PC-3 (cell line): ENCODE measurements around the gene SCIN. TPM values are rescaled to one million over a fixed set of nuclear protein-coding genes. Genes with fewer than 3 reads are reported as not detected.

Source experiments
- ATAC-seq: fragments of 200-7000 bp; cut with Tn5 transposase; 2 replicates; pipeline ENCODE4 v1.9.1; 2020; ENCODE audit warnings: mild to moderate bottlenecking, moderate library complexity
- BruUV-seq: library from RNA; stranded (reverse); fragments of 400-500 nt; replicated peaks from 2 replicates; lab custom pipeline; 2021; lab: Mats Ljungman, UMichigan
- CTCF ChIA-PET: fragments of 300-600 bp; sonication (Branson Sonifier 250); formaldehyde crosslinking; loops from one replicate; lab custom pipeline; 2022; ENCODE audit warnings: antibody characterized with exemption; lab: Charles Lee
- POLR2A ChIA-PET: fragments of 300-600 bp; sonication (Branson Sonifier 250); formaldehyde crosslinking; loops from one replicate; lab custom pipeline; 2022; ENCODE audit warnings: antibody characterized with exemption; ENCODE audit not compliant: unreplicated experiment; lab: Charles Lee
- DNase-seq: peaks from one replicate; pipeline ENCODE4 v3.0.0-alpha.2; 2015
- H2AFZ ChIP-seq: fragments of 300-600 bp; sonication (generic); 2 replicates; pipeline ENCODE4 v1.6.0; 2016; ENCODE audit warnings: antibody characterized with exemption, low read length
- H3F3A ChIP-seq: fragments of 300-600 bp; sonication (generic); one replicate; pipeline ENCODE4 v1.6.0; 2017; ENCODE audit warnings: antibody characterized with exemption, low read length, control low read depth, mild to moderate bottlenecking; ENCODE audit not compliant: unreplicated experiment
- H3K27ac ChIP-seq: fragments of 300-600 bp; sonication (generic); 2 replicates; pipeline ENCODE4 v1.5.1; 2016; ENCODE audit warnings: mild to moderate bottlenecking, low read length
- H3K27me3 ChIP-seq: fragments of 300-600 bp; sonication (generic); 2 replicates; pipeline ENCODE4 v1.6.1; 2016; ENCODE audit warnings: low read length, mixed read lengths
- H3K36me3 ChIP-seq: fragments of 300-600 bp; sonication (generic); 2 replicates; pipeline ENCODE4 v1.6.1; 2016; ENCODE audit warnings: low read depth, mixed run types, low read length, mixed read lengths
- H3K4me1 ChIP-seq: fragments of 300-600 bp; sonication (generic); 2 replicates; pipeline ENCODE4 v1.5.1; 2016; ENCODE audit warnings: low read length; ENCODE audit not compliant: insufficient read depth
- H3K4me2 ChIP-seq: fragments of 300-600 bp; sonication (generic); 2 replicates; pipeline ENCODE4 v1.6.0; 2016; ENCODE audit warnings: low read length
- H3K4me3 ChIP-seq: fragments of 300-600 bp; sonication (generic); 2 replicates; pipeline ENCODE4 v1.5.1; 2016; ENCODE audit warnings: mild to moderate bottlenecking, low read length, mixed read lengths
- H3K79me2 ChIP-seq: fragments of 300-600 bp; sonication (generic); 2 replicates; pipeline ENCODE4 v1.6.1; 2017; ENCODE audit warnings: low read length, mixed read lengths
- H3K9ac ChIP-seq: fragments of 300-600 bp; sonication (generic); 2 replicates; pipeline ENCODE4 v1.6.0; 2016; ENCODE audit warnings: mild to moderate bottlenecking, low read length
- H3K9me2 ChIP-seq: fragments of 300-600 bp; sonication (generic); replicated peaks from 2 replicates; pipeline ENCODE4 v1.6.1; 2016; ENCODE audit warnings: mixed run types, low read length, mixed read lengths
- H3K9me3 ChIP-seq: fragments of 300-600 bp; sonication (generic); 2 replicates; pipeline ENCODE4 v1.6.1; 2016; ENCODE audit warnings: low read length, mixed read lengths
- H4K20me1 ChIP-seq: fragments of 300-600 bp; sonication (generic); 2 replicates; pipeline ENCODE4 v1.6.1; 2016; ENCODE audit warnings: low read length, mixed read lengths
- CTCF ChIP-seq: fragments of 300-600 bp; sonication (generic); conservative IDR thresholded peaks from 2 replicates; pipeline ENCODE4 v1.5.1; 2017; ENCODE audit warnings: antibody characterized with exemption, low read depth, mild to moderate bottlenecking, low read length
- EZH2 ChIP-seq: fragments of 300-600 bp; sonication (generic); IDR thresholded peaks from one replicate; pipeline ENCODE4 v1.6.1; 2017; ENCODE audit warnings: antibody characterized with exemption, mild to moderate bottlenecking, low read length; ENCODE audit not compliant: unreplicated experiment
- EZH2phosphoT487 ChIP-seq: fragments of 300-600 bp; sonication (generic); IDR thresholded peaks from 2 replicates; pipeline ENCODE4 v1.6.1; 2018; ENCODE audit warnings: mild to moderate bottlenecking, antibody characterized with exemption, low read length, borderline replicate concordance
- intact Hi-C: fragments of 100-400 bp; cut with micrococcal nuclease; formaldehyde crosslinking; loops from 2 replicates; pipeline ENCODE4 v1.9.0; 2023
- total RNA-seq: library from RNA; depleted of rRNA; stranded (reverse); fragments of >200 nt; gene quantifications from 2 replicates; pipeline ENCODE4 v1.2.3, GENCODE V29; 2014

The SCIN gene
- total RNA-seq, 1 experiment from 2014 or later, result 0.91 TPM

- Histone ChIP-seq H3K4me3 (no peak overlapping the region), H3K36me3 (0 out of 2 replicates have a peak, but pooled peaks cover under 1% of the 10 kb centered on the region), H4K20me1 (0 out of 2 replicates have a peak, but pooled peaks cover under 1% of the 10 kb centered on the region), H3K9me2 (no peaks in the 10 kb centered on the region), H3K79me2 (peaks cover 33% of the 10 kb centered on the region), H3F3A (no peaks in the 10 kb centered on the region), H3K9me3 (no peaks in the 10 kb centered on the region), H3K27ac (no peak overlapping the region), H2AFZ (no peak overlapping the region), H3K4me1 (peaks cover 23% of the 10 kb centered on the region), H3K27me3 (no peaks in the 10 kb centered on the region), H3K9ac (no peak overlapping the region), H3K4me2 (0 out of 2 replicates have a peak overlapping the region, but pooled peaks have one; percentile 2)
- BruUV-seq, result no TSS peak
- POLR2A ChIA-PET, result interaction anchor here (0.6 kb wide), 1 partner anchor 20 kb away, joined by 4 read pairs; no protein-coding TSS in a partner anchor
- peak; percentile 65 for DNase-seq
- TF ChIP-seq EZH2phosphoT487 (no peak), EZH2 (no peak)
- CTCF ChIA-PET, result no interaction called here
- peak; percentile 80 for ATAC-seq
- intact Hi-C loops, result no loop called here
Observed at GRCh38 chr7:12695965-12696364, 125.4 kb downstream of the SCIN start.

GRCh38 chr7:12699299-12699698 is 128.8 kb downstream of the SCIN start:
- Histone ChIP-seq H2AFZ (no peak overlapping the region), H3F3A (no peaks in the 10 kb centered on the region), H3K9me3 (peaks cover 5% of the 10 kb centered on the region; the same call in 1 of the 2 replicates), H4K20me1 (no peaks in the 10 kb centered on the region), H3K27ac (no peak overlapping the region), H3K27me3 (no peaks in the 10 kb centered on the region), H3K4me3 (no peak overlapping the region), H3K79me2 (peaks cover 8% of the 10 kb centered on the region; the same call in 1 of the 2 replicates), H3K4me1 (peaks cover 19% of the 10 kb centered on the region), H3K36me3 (no peaks in the 10 kb centered on the region; the same call in 1 of the 2 replicates), H3K4me2 (no peak overlapping the region), H3K9me2 (no peaks in the 10 kb centered on the region), H3K9ac (no peak overlapping the region)
- intact Hi-C loops, result no loop called here
- CTCF ChIA-PET, result no interaction called here
- POLR2A ChIA-PET, result interaction anchor here (0.6 kb wide), 1 partner anchor 222 kb away, joined by 3 read pairs; no protein-coding TSS in a partner anchor
- no peak for ATAC-seq
- BruUV-seq, result no TSS peak
- no peak for TF ChIP-seq CTCF
- no peak for TF ChIP-seq EZH2phosphoT487
- TF ChIP-seq EZH2, result no peak
- no peak for DNase-seq

- TF ChIP-seq EZH2phosphoT487, result no peak
- DNase-seq (no peak), ATAC-seq (no peak)
- Histone ChIP-seq H3K4me2 (no peak overlapping the region), H3K4me1 (peaks cover 17% of the 10 kb centered on the region), H2AFZ (no peak overlapping the region), H3K27ac (no peak overlapping the region), H3K4me3 (no peak overlapping the region), H3K9me2 (no peaks in the 10 kb centered on the region), H3K79me2 (no peaks in the 10 kb centered on the region), H3K36me3 (no peaks in the 10 kb centered on the region; the same call in 1 of the 2 replicates), H3K9ac (no peak overlapping the region), H4K20me1 (no peaks in the 10 kb centered on the region), H3K9me3 (peaks cover 5% of the 10 kb centered on the region; the same call in 1 of the 2 replicates), H3K27me3 (no peaks in the 10 kb centered on the region), H3F3A (peaks cover 1% of the 10 kb centered on the region)
- intact Hi-C loops, result no loop called here
- BruUV-seq, result no TSS peak
- POLR2A ChIA-PET, result interaction anchor here (0.6 kb wide), 1 partner anchor 357 kb away, joined by 6 read pairs; no protein-coding TSS in a partner anchor
- CTCF ChIA-PET, result no interaction called here
Observed at GRCh38 chr7:12701433-12701832, 130.9 kb downstream of the SCIN start.
